Left lobe of liver (tissue), 2 donors: Measurements from ENCODE around the gene MRPL38. TPM values are rescaled to one million over a fixed set of nuclear protein-coding genes. Genes with fewer than 3 reads are reported as not detected.

Source experiments
- ATAC-seq: fragments of 200-7000 bp; cut with Tn5 transposase; one replicate; pipeline ENCODE4 v1.9.1; 2020; ENCODE audit warnings: mild to moderate bottlenecking, moderate library complexity
- DNase-seq: peaks from one replicate; pipeline ENCODE4 v3.0.0-alpha.2; 2020; ENCODE audit warnings: low spot score
- total RNA-seq: library from RNA; stranded (reverse); gene quantifications from one replicate; pipeline ENCODE4 v1.2.1, GENCODE V29; 2021
- donor health status: DM: no; HTN: no; CAD: no; lungs with moderate emphysema.
- donor health status: DM: no; HTN: yes; CAD: no.

The MRPL38 gene
- total RNA-seq, 1 donor from 2014 or later: 82.4 TPM

- DNase-seq (no peak), ATAC-seq (no peak)
Observed at GRCh38 chr17:75920045-75920560, 15.4 kb upstream of the MRPL38 start.

- DNase-seq: no peak
- no peak for ATAC-seq
Observed at GRCh38 chr17:75919611-75920010, 14.9 kb upstream of the MRPL38 start.

- ATAC-seq (no peak), DNase-seq (no peak)
Observed at GRCh38 chr17:75917917-75918445, 13.3 kb upstream of the MRPL38 start.

- no peak for DNase-seq
- no peak for ATAC-seq
Observed at GRCh38 chr17:75917141-75917916, 12.6 kb upstream of the MRPL38 start.

- DNase-seq (no peak), ATAC-seq (no peak)
Observed at GRCh38 chr17:75915268-75915667, 10.6 kb upstream of the MRPL38 start.

GRCh38 chr17:75914643-75915267 lies 10.1 kb upstream of the MRPL38 start:
- DNase-seq (no peak), ATAC-seq (no peak)

- no peak for ATAC-seq
Observed at GRCh38 chr17:75913537-75914210, 9.0 kb upstream of the MRPL38 start.

GRCh38 chr17:75910699-75911098 lies 6.0 kb upstream of the MRPL38 start:
- DNase-seq (no peak), ATAC-seq (no peak)

More at GRCh38 chr17:75913537-75914210, 9.0 kb upstream of the MRPL38 start:
- DNase-seq: no peak

- DNase-seq (no peak), ATAC-seq (no peak)
Observed at GRCh38 chr17:75909812-75910274, 5.2 kb upstream of the MRPL38 start.

GRCh38 chr17:75909051-75909811 lies 4.5 kb upstream of the MRPL38 start:
- no peak for DNase-seq
- ATAC-seq: no peak

- DNase-seq (no peak), ATAC-seq (no peak)
Observed at GRCh38 chr17:75908201-75908600, 3.5 kb upstream of the MRPL38 start.

- DNase-seq (no peak), ATAC-seq (no peak)
Observed at GRCh38 chr17:75906143-75906884, 1.6 kb upstream of the MRPL38 start.

GRCh38 chr17:75902406-75902805 lies 2.3 kb downstream of the MRPL38 start:
- no peak for DNase-seq
- no peak for ATAC-seq

GRCh38 chr17:75901727-75902126 lies 3.0 kb downstream of the MRPL38 start:
- DNase-seq (no peak), ATAC-seq (no peak)

GRCh38 chr17:75900691-75901533 lies 3.8 kb downstream of the MRPL38 start:
- DNase-seq (no peak), ATAC-seq (no peak)

- ATAC-seq (peak; percentile 8), DNase-seq (peak; percentile 76)
Observed at GRCh38 chr17:75899767-75900468, 4.8 kb downstream of the MRPL38 start.

- DNase-seq (no peak), ATAC-seq (no peak)
Observed at GRCh38 chr17:75899353-75899752, 5.3 kb downstream of the MRPL38 start.

GRCh38 chr17:75898791-75899190 lies 5.9 kb downstream of the MRPL38 start:
- ATAC-seq (no peak), DNase-seq (no peak)
